ENCODE results near the gene AHNAK.

AHNAK gene

GRCh38 chr11:62492586-62492985 lies 54.0 kb downstream of the AHNAK start:
- ChIA-PET CTCF (interaction anchor here (0.7 kb wide), 1 partner anchor 67 kb away, joined by 3 read pairs; no protein-coding TSS in a partner anchor), POLR2A (ENCODE audit: low non-redundant PET) (no interaction called here)
- no peak for DNase-seq (ENCODE audit: low spot score)
- no peak for TF ChIP-seq CTCF (conservative IDR thresholded peaks at IDR 0.05; ENCODE audit: low read depth)
- H3K27ac ChIP-seq, result no peak overlapping the region

- CTCF ChIA-PET, result interaction anchor here (0.6 kb wide), 1 partner anchor 45 kb away, joined by 4 read pairs; no protein-coding TSS in a partner anchor
- TF ChIP-seq CTCF (conservative IDR thresholded peaks at IDR 0.05; ENCODE audit: low read depth), result no peak
- no peak overlapping the region for H3K27ac ChIP-seq
- POLR2A ChIA-PET (ENCODE audit: low non-redundant PET), result no interaction called here
- no peak for DNase-seq (ENCODE audit: low spot score)
These were observed 54.9 kb downstream of the AHNAK start for GRCh38 chr11:62491571-62492329.

GRCh38 chr11:62489204-62489603 lies 57.4 kb downstream of the AHNAK start:
- H3K27ac ChIP-seq, result no peak overlapping the region
- ChIA-PET CTCF (no interaction called here), POLR2A (ENCODE audit: low non-redundant PET) (no interaction called here)
- no peak for DNase-seq (ENCODE audit: low spot score)
- TF ChIP-seq CTCF (conservative IDR thresholded peaks at IDR 0.05; ENCODE audit: low read depth), result no peak

- CTCF ChIA-PET, result interaction anchor here (0.6 to 2.3 kb wide), 3 partner anchors 9 to 73 kb away, joined by 3 to 7 read pairs (median 3); no protein-coding TSS in a partner anchor
- no peak overlapping the region for H3K27ac ChIP-seq
- no peak for DNase-seq (ENCODE audit: low spot score)
- no peak for TF ChIP-seq CTCF (conservative IDR thresholded peaks at IDR 0.05; ENCODE audit: low read depth)
- POLR2A ChIA-PET (ENCODE audit: low non-redundant PET), result interaction anchor here (0.6 kb wide), 1 partner anchor 39 kb away, joined by 3 read pairs; no protein-coding TSS in a partner anchor
These were observed 58.7 kb downstream of the AHNAK start for GRCh38 chr11:62487738-62488551.

- ChIA-PET POLR2A (ENCODE audit: low non-redundant PET) (no interaction called here), CTCF (interaction anchor here (0.6 to 2.3 kb wide), 3 partner anchors 10 to 67 kb away, joined by 4 to 7 read pairs (median 5); no protein-coding TSS in a partner anchor)
- no peak for DNase-seq (ENCODE audit: low spot score)
- TF ChIP-seq CTCF (conservative IDR thresholded peaks at IDR 0.05; ENCODE audit: low read depth), result no peak
- H3K27ac ChIP-seq, result no peak overlapping the region
These were observed 59.5 kb downstream of the AHNAK start for GRCh38 chr11:62487136-62487535.

- TF ChIP-seq CTCF (conservative IDR thresholded peaks at IDR 0.05; ENCODE audit: low read depth), result no peak
- no peak for DNase-seq (ENCODE audit: low spot score)
- CTCF ChIA-PET, result no interaction called here
- H3K27ac ChIP-seq, result no peak overlapping the region
- POLR2A ChIA-PET (ENCODE audit: low non-redundant PET), result no interaction called here
These were observed 62.3 kb downstream of the AHNAK start for GRCh38 chr11:62484352-62484751.

All from RWPE1 (cell line).